Stomach smooth muscle (tissue), 2 donors: ENCODE data around the gene ENG.
"Not testable (repeated sequence)": the region's sequence is repeated elsewhere in the genome, so short reads cannot be mapped to it uniquely, and the experiment has no call there.

Experiments
- H3K27ac ChIP-seq: one replicate; pipeline ENCODE4 v1.7.0; 2013; ENCODE audit warnings: mild to moderate bottlenecking, low read length, inconsistent platforms
- H3K27me3 ChIP-seq, 2 donors: one replicate each; pipeline ENCODE4 v1.7.0; 2013; ENCODE audit warnings: low read length in 2 of 2; ENCODE audit not compliant: insufficient read depth in 2 of 2, control insufficient read depth in 1 of 2
- H3K36me3 ChIP-seq, 2 donors: one replicate each; pipeline ENCODE4 v1.7.0; 2013; ENCODE audit warnings: low read length in 2 of 2; ENCODE audit not compliant: control insufficient read depth in 2 of 2, insufficient read depth in 2 of 2
- H3K4me1 ChIP-seq: one replicate; pipeline ENCODE4 v1.7.0; 2013; ENCODE audit warnings: low read length; ENCODE audit not compliant: control insufficient read depth, insufficient read depth
- H3K4me3 ChIP-seq, 2 donors: one replicate each; pipeline ENCODE4 v1.7.0; 2013; ENCODE audit warnings: low read length in 2 of 2
- H3K9ac ChIP-seq, 2 donors: one replicate each; pipeline ENCODE4 v1.7.0; 2013; ENCODE audit warnings: low read length in 2 of 2, mild to moderate bottlenecking in 1 of 2
- H3K9me3 ChIP-seq, 2 donors: one replicate each; pipeline ENCODE4 v1.7.0; 2013; ENCODE audit warnings: low read length in 2 of 2; ENCODE audit not compliant: control insufficient read depth in 2 of 2
- donor health status: healthy.
- donor health status: Pancreatic carcinoma.

The ENG gene

GRCh38 chr9:127838375-127839078 lies 15.9 kb downstream of the ENG start:
- Histone ChIP-seq H3K4me1 (peaks cover 27% of the 10 kb centered on the region), H3K27me3 (no peaks in the 10 kb centered on the region), H3K36me3 (no peaks in the 10 kb centered on the region), H3K4me3 (no peak overlapping the region), H3K9ac (peak overlapping the region in 1 of 2 donors; percentile 32), H3K27ac (peak overlapping the region; percentile 69), H3K9me3 (no peaks in the 10 kb centered on the region)

GRCh38 chr9:127837346-127837745 lies 17.1 kb downstream of the ENG start:
- H3K4me3 ChIP-seq: no peak overlapping the region

GRCh38 chr9:127836561-127836960 lies 17.9 kb downstream of the ENG start:
- H3K9ac ChIP-seq: peak overlapping the region in 1 of 2 donors; percentile 51
- peaks cover 33% of the 10 kb centered on the region for H3K4me1 ChIP-seq
- H3K36me3 ChIP-seq, H3K9me3 ChIP-seq, H3K27ac ChIP-seq, H3K4me3 ChIP-seq, H3K27me3 ChIP-seq: not testable (repeated sequence)

More at GRCh38 chr9:127837346-127837745, 17.1 kb downstream of the ENG start:
- Histone ChIP-seq H3K27ac (no peak overlapping the region), H3K9ac (no peak overlapping the region), H3K36me3 (no peaks in the 10 kb centered on the region), H3K27me3 (no peaks in the 10 kb centered on the region), H3K4me1 (peaks cover 33% of the 10 kb centered on the region), H3K9me3 (no peaks in the 10 kb centered on the region)

- Histone ChIP-seq H3K9me3 (no peaks in the 10 kb centered on the region), H3K27ac (peak overlapping the region; percentile 37), H3K4me3 (no peak overlapping the region), H3K36me3 (no peaks in the 10 kb centered on the region), H3K9ac (peak overlapping the region in 1 of 2 donors; percentile 51), H3K4me1 (peaks cover 33% of the 10 kb centered on the region), H3K27me3 (no peaks in the 10 kb centered on the region)
Observed at GRCh38 chr9:127835991-127836516, 18.4 kb downstream of the ENG start.

- H3K27ac ChIP-seq: no peak overlapping the region
- H3K9ac ChIP-seq: no peak overlapping the region
- no peaks in the 10 kb centered on the region for H3K9me3 ChIP-seq
- peaks cover 4 to 5% of the 10 kb centered on the region in 2 donors for H3K27me3 ChIP-seq
- no peaks in the 10 kb centered on the region for H3K36me3 ChIP-seq
- H3K4me1 ChIP-seq: peaks cover 32% of the 10 kb centered on the region
- H3K4me3 ChIP-seq: no peak overlapping the region
Observed at GRCh38 chr9:127833555-127833954, 20.9 kb downstream of the ENG start.

- Histone ChIP-seq H3K9ac (no peak overlapping the region), H3K27me3 (peaks cover 10% of the 10 kb centered on the region in 2 donors), H3K27ac (no peak overlapping the region), H3K4me1 (peaks cover 31% of the 10 kb centered on the region), H3K9me3 (no peaks in the 10 kb centered on the region), H3K36me3 (no peaks in the 10 kb centered on the region), H3K4me3 (no peak overlapping the region)
Observed at GRCh38 chr9:127832248-127832647, 22.2 kb downstream of the ENG start.

GRCh38 chr9:127829205-127829906 lies 25.1 kb downstream of the ENG start:
- Histone ChIP-seq H3K27ac (no peak overlapping the region), H3K4me3 (no peak overlapping the region), H3K9me3 (no peaks in the 10 kb centered on the region), H3K36me3 (peaks cover 0 to 3% of the 10 kb centered on the region in 2 donors), H3K9ac (no peak overlapping the region), H3K27me3 (peaks cover 17 to 24% of the 10 kb centered on the region in 2 donors), H3K4me1 (peaks cover 34% of the 10 kb centered on the region)

GRCh38 chr9:127828262-127829031 lies 26.0 kb downstream of the ENG start:
- H3K4me1 ChIP-seq: peaks cover 33% of the 10 kb centered on the region
- H3K27ac ChIP-seq: peak overlapping the region; percentile 60
- peak overlapping the region; percentile 40 to 68 for H3K4me3 ChIP-seq
- peaks cover 17 to 24% of the 10 kb centered on the region in 2 donors for H3K27me3 ChIP-seq
- no peaks in the 10 kb centered on the region for H3K9me3 ChIP-seq
- peak overlapping the region; percentile 38 to 51 for H3K9ac ChIP-seq
- peaks cover 3 to 6% of the 10 kb centered on the region in 2 donors for H3K36me3 ChIP-seq

- peaks cover 17 to 24% of the 10 kb centered on the region in 2 donors for H3K27me3 ChIP-seq
- H3K36me3 ChIP-seq: peaks cover 3 to 6% of the 10 kb centered on the region in 2 donors
- peak overlapping the region in 1 of 2 donors; percentile 21 for H3K9ac ChIP-seq
- H3K4me1 ChIP-seq: peaks cover 28% of the 10 kb centered on the region
- H3K4me3 ChIP-seq: no peak overlapping the region
- no peak overlapping the region for H3K27ac ChIP-seq
- H3K9me3 ChIP-seq: no peaks in the 10 kb centered on the region
Observed at GRCh38 chr9:127826253-127826913, 28.1 kb downstream of the ENG start.
